Hematopoietic multipotent progenitor cell treated with erythropoietin and hydrocortisone succinate and interleukin-3 and kit ligand, for 15 days (in vitro differentiated cells): Measurements from ENCODE around the gene LMCD1.

Source experiments
- DNase-seq: peaks from one replicate; pipeline ENCODE4 v3.0.0-alpha.2; 2015; ENCODE audit warnings: low spot score

Gene LMCD1, protein sequence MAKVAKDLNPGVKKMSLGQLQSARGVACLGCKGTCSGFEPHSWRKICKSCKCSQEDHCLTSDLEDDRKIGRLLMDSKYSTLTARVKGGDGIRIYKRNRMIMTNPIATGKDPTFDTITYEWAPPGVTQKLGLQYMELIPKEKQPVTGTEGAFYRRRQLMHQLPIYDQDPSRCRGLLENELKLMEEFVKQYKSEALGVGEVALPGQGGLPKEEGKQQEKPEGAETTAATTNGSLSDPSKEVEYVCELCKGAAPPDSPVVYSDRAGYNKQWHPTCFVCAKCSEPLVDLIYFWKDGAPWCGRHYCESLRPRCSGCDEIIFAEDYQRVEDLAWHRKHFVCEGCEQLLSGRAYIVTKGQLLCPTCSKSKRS

DNA sequence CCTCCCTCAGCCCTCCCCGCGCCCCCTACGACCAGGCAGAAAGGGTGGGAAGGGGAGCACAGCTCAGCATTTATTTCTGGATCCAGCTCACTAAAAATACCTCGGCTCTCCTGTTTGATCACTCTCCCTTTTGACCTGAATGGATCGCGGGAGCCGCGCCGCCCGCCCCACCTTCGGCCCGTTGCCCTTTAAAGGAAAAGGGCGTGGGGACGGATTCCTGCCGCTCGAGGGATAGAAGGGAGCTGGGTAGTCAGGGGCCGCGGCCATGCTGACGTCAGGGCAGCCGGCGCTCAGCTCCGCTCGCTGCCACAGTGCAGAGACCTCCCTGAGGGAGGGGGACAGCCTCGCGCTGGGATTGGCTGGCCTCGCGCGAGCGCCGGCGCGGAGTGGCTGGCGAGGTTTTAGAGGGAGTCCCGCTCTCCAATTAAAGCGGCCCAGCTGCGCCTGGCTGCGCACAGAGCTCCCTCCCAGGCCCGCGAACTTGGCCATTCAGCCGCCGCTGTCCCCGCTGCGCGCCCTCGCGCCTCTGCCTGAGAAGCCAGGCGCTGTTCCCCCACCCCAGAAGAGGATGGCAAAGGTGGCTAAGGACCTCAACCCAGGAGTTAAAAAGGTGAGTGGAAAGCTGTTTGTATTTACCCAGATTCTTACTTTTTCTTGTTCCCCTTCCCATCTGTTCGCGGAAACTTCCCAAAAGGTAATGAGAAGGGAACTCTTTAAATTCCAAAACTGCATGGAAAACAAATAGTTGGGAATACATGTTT lies at the start of gene LMCD1:
TSS of gene LMCD1 (plus strand) at position 453 of the 761 bp plus-strand sequence. CDS start at position 569, 116 bp downstream.
- DNase-seq, result peak; percentile 2

DNA sequence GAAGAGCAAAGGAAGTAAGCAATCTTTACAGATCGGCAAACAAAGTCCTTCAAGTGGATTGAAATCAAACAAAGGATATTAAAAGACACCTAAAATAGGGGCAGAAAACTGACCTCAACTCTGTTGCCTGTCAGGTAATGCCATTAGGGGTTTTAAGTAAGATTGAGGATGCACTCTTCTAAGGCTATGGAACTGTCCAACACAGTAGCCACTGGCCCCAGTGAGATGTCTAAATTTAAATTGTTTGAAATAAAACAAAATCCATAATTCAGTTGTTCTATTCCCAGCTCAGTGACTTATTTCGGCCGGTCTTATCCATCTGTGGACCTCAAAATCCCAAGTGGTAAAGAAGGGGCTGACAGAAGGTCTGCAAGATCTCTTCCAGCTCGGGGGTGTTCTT lies 49.5 kb upstream of the LMCD1 start:
- DNase-seq, result no peak

DNA sequence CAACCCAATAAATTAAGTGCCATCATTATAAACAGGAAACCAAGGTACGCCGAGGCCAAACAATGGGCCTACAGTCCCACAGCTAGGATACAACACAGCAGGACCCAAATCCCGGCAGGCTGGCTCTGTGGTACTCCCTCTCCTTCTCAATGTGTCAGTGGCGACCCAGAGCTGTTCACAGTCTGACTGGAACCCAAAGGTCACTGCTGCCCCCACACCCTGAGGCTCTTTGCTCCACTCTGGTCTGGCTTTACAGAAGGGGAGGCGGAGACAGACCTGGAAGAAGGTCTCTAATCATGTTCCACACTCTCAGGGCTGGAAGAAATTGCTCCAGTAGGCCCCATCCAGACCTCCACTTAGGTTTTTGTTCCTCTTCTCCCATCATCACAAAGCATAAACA lies 48.5 kb upstream of the LMCD1 start:
- DNase-seq, result no peak

GRCh38 chr3:8455526-8456411 lies 45.9 kb upstream of the LMCD1 start:
- DNase-seq, result no peak

DNA sequence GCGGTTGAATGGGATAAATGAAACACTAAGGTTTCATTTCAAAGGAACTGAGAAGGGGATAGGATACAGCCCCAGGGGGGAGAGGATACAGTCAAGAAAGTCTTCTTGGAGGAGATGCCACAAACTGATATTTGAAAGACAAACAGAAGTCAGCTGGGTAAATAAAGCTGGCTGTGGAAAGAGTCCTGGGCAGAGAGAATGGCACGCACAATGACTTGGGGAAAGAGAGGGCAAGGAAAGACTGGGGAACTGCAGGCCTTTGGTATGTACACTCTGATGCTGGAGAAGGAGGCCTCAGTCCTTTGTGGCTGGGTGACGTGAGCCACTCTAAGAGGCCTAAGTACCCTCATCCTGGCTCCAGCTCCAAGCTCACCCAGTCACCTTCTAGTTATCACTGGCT lies 45.2 kb upstream of the LMCD1 start:
- DNase-seq, result no peak

- DNase-seq, result no peak
Measured at GRCh38 chr3:8457039-8457438, 44.6 kb upstream of the LMCD1 start.

GRCh38 chr3:8458238-8458661 lies 43.4 kb upstream of the LMCD1 start:
- no peak for DNase-seq

DNA sequence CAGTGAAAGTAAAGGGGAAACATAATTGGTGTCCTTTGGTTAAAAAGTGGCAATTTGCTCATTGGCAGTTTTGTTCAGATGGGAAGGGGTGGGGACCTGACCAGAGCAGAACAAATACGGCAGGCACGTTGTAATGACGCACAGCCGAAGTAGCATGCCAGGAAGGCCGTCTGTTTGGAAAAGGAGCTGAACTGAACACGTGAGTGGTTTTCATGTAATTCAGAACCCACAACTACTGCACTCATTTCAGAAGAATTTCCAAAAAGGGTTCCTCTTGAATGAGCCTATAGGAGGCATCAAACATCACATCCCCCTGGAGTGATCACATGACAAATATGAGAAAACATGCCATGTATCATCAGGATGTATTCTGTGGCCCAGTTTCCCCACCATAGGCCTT lies 42.9 kb upstream of the LMCD1 start:
- no peak for DNase-seq

DNA sequence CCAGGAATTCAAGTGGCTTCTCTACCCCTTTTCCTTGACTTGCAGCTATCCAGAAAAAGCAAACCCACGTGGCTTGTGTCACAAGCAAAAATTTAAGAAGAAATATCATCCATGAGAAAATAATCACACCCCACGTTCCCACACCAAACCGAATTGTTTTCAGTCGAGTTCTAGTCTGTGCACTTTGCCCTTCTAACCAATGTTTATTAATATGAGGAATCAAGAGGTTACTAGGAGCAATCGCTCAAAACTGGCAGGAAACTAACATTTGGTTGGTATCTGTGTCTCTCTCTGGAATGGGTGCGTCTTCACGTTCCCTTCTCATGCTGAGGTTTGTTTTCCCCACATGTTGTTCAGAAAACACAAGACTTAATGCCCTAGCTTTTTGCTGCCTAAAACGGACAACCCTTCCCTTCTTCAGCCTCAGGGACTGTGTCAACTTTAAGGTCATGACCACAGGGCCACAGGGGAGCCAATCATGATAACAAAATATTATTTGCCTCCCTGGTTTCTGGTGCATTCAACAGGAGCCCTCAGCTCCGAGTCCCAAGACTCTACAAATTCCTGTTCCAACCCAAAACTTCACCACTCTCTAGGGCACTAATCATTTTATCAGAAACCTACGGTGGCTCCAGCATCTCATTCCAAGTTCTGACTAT lies 41.4 kb upstream of the LMCD1 start:
- DNase-seq, result no peak

DNA sequence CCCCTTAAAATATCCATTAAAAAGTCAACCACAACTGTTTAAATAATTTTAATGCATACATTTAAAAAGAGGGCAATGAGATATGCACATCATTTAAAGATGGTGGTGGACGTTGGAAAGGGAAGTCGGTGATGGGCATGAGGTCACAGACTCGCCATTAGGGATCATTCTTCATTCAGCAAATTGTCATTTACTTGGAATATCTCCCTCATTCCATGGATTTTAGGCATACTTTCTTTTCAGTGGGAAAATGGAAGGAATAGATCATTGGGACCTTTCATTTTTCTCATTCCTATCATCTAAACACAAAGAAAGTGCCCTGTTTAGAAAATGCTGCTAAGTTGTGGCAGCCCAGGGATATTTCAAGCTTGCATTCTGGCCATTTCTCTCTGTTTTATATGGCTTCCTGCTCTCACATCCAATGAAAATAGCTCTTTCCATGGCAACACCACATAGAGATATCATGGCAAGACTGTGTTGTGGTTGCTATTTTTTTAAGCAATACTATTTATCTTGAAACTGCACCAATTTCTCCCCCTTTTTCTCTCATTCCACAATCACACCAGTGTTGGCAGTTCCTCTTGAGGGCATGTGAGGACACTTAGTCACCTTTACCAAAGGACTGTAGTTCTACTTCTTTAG lies 40.7 kb upstream of the LMCD1 start:
- no peak for DNase-seq

DNA sequence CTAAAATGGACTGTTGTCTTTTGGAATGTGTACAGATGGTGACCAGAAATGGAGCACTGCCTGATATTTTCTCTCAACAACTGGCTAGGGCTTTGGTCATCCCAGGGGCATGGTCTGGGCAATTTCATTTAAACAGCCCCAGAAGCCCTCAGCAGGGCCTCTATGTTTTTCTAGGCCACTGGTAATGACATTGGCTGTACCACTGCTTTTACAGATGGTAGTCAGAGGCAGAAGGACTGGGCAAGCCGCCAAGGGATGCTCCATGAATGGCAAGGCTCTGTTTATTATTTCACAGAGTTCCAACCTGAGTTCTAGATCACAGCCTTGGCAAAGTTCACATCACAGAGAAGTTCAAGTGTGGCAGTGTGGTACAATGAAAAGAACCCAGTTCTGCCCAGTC lies 37.0 kb upstream of the LMCD1 start:
- no peak for DNase-seq

DNA sequence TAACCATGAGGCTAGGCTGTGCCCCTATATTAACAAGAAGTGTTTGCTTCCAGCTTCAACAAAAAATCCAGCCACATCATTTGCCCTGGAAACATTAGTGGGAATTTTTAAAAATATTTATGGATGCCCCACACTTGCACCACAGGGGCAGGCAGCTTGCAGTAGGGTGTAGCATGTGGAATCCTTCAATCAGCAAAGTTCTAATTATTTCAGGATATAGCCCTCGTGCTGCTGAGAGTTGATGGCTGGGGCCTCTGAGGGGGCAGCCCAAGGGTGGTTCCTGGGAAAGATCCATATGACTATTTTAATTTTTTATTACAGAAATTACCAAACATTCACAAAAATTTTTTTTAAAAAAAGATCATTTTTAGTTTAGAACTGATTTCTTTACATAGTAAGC lies 35.1 kb upstream of the LMCD1 start:
- DNase-seq, result no peak

DNA sequence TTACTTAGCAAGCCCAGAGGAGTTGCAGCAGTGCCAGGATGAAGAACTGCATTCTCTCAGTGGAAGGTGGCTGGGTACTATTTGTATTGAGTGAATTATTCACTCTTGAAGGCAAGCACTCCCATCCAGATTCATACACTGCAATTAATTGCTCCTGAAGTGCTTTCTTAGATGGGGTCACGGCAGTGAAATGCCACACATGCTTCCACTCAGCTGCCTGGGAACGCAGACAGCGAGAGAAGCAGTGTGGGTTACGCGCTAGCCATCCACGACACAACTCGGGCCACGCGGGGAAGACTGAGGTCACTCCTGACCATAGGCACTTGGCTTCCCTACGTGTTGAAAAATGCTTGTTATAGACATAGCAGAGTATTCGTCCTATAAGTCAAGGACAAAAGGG lies 30.8 kb upstream of the LMCD1 start:
- no peak for DNase-seq

DNA sequence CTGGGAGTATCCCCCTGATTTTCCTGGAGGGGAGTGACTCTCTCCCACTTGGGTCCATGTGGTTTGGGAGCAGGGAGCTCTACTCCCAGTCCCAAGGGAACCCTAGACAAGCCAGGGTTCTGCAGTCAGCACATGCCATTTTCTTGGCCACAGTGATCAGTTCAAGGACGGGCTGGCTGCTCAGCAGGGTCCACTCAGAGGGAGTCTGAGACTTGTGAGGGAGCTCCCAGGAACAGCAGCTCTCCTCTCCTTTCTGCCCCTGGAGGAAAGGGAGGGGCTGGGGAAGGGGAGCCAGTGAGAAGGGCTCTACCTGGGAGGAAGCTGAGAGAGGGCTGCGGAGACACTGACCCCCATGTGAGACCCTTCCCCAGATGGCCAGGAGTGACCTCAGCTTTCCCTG lies 29.1 kb upstream of the LMCD1 start:
- DNase-seq, result no peak

- no peak for DNase-seq
Measured at GRCh38 chr3:8473029-8473428, 28.6 kb upstream of the LMCD1 start.

- no peak for DNase-seq
Measured at GRCh38 chr3:8473990-8474389, 27.6 kb upstream of the LMCD1 start.

GRCh38 chr3:8474991-8475390 lies 26.6 kb upstream of the LMCD1 start:
- no peak for DNase-seq

DNA sequence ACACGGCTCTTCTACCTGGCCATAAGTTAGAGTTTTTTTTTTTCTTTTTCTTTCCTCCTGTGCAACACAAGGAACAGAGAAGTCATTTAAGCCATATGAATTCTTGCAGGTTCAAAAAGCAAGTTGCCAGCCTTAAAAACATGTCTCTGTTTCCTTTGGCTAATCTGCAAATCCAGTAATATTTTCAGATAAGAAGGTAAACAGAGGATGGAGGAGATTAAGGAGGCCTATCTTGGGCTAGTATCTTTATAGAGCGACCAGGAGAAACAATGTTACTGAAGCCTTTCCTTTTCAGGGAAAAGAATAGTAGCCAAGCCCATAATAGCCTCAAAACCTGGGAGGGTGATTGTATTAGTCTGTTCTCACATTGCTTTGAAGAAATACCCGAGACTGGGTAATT lies 20.9 kb upstream of the LMCD1 start:
- DNase-seq, result no peak

DNA sequence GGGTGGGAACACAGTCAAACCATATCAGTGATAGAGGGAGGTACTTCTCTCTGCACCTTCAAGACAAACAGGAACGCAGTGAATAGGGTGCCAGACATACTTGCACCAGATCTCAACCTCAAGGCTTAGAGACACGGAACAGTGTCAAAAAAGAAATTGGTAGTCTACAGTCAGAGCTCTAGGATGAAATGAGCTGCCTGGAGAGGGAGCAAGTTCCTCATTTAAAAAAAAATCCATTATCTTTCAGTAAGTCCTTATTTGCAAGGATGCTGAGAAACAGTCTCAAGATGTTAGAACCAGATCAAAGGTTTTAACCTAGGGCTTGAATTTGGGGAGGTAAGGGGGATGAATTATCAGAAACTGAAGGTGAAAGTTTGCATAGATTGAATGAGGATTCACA lies 20.2 kb upstream of the LMCD1 start:
- no peak for DNase-seq

GRCh38 chr3:8482263-8482662 lies 19.4 kb upstream of the LMCD1 start:
- no peak for DNase-seq

GRCh38 chr3:8482960-8483665 lies 18.5 kb upstream of the LMCD1 start:
- DNase-seq, result no peak
